Endodermal cell (in vitro differentiated cells): Measurements from ENCODE around the gene REV3L. TPM values are rescaled to one million over a fixed set of nuclear protein-coding genes. Genes with fewer than 3 reads are reported as not detected.

ENCODE experiments used
- DNase-seq: peaks from one replicate; pipeline ENCODE4 v3.0.0-alpha.2; 2017
- H3K27ac ChIP-seq: 2 replicates; pipeline ENCODE4 v1.5.1; 2013; ENCODE audit warnings: mild to moderate bottlenecking, low read depth, low read length, moderate library complexity
- H3K27me3 ChIP-seq: 2 replicates; pipeline ENCODE4 v1.6.1; 2013; ENCODE audit warnings: mild to moderate bottlenecking, low read length, moderate library complexity; ENCODE audit not compliant: insufficient read depth, control insufficient read depth, poor library complexity, severe bottlenecking
- H3K36me3 ChIP-seq: 2 replicates; pipeline ENCODE4 v1.7.0; 2013; ENCODE audit warnings: mild to moderate bottlenecking, low read length, moderate library complexity; ENCODE audit not compliant: control insufficient read depth, insufficient read depth
- H3K4me1 ChIP-seq: one replicate; pipeline ENCODE4 v1.7.0; 2013; ENCODE audit warnings: low read length; ENCODE audit not compliant: control insufficient read depth, insufficient read depth
- H3K4me3 ChIP-seq: 2 replicates; pipeline ENCODE4 v1.5.1; 2013; ENCODE audit warnings: mild to moderate bottlenecking, low read length, moderate library complexity
- H3K9ac ChIP-seq: 2 replicates; pipeline ENCODE4 v1.6.1; 2013; ENCODE audit warnings: mild to moderate bottlenecking, low read length, moderate library complexity; ENCODE audit not compliant: poor library complexity, severe bottlenecking; ENCODE audit errors: extremely low read depth
- H3K9me3 ChIP-seq: 2 replicates; pipeline ENCODE4 v1.6.1; 2013; ENCODE audit warnings: mild to moderate bottlenecking, low read length, moderate library complexity; ENCODE audit not compliant: control insufficient read depth
- H3K27ac Mint-ChIP-seq: 2 replicates; pipeline ENCODE4 v1.8.0; 2020; ENCODE audit warnings: mixed read lengths
- H3K27me3 Mint-ChIP-seq: 2 replicates; pipeline ENCODE4 v1.8.0; 2021; ENCODE audit warnings: mild to moderate bottlenecking, mixed read lengths; ENCODE audit not compliant: insufficient read depth
- H3K36me3 Mint-ChIP-seq: 2 replicates; pipeline ENCODE4 v1.8.0; 2020; ENCODE audit warnings: low read depth, mixed read lengths
- H3K4me1 Mint-ChIP-seq: 2 replicates; pipeline ENCODE4 v1.8.0; 2020; ENCODE audit warnings: mixed read lengths
- H3K4me3 Mint-ChIP-seq: 2 replicates; pipeline ENCODE4 v1.8.0; 2020; ENCODE audit warnings: mild to moderate bottlenecking, moderate library complexity, mixed read lengths
- H3K9me3 Mint-ChIP-seq: 2 replicates; pipeline ENCODE4 v1.8.0; 2020; ENCODE audit warnings: mild to moderate bottlenecking, mixed read lengths
- CTCF ChIP-seq: fragments of 200-600 bp; sonication (generic); conservative IDR thresholded peaks from 2 replicates; pipeline ENCODE4 v1.5.0; 2021; ENCODE audit warnings: antibody characterized with exemption, mild to moderate bottlenecking
- WGBS, 2 experiments: methylation state at CpG; one replicate each; pipeline versions ENCODE4 v1.1.5 to v1.1.7; 2013; ENCODE audit warnings: missing lambda C conversion rate in 2 of 2, mixed read lengths in 1 of 2; ENCODE audit not compliant: insufficient coverage in 1 of 2, insufficient read length in 1 of 2; 5-methylcytosine and 5-hydroxymethylcytosine counted together
- total RNA-seq, 2 donors: library from RNA; stranded (reverse); fragmentation: NEBNext Ultra II Directional in 1 of 2; extraction: Animal tissue kit (Norgen Biotek cat#: 25700) in 1 of 2; gene quantifications; 2 replicates in 1 of 2; 3 replicates in 1 of 2; pipeline ENCODE4 v1.2.1, GENCODE V29; 2021

REV3L gene
- total RNA-seq, 2 donors from 2014 or later = 19.2 to 28.1 TPM

DNA sequence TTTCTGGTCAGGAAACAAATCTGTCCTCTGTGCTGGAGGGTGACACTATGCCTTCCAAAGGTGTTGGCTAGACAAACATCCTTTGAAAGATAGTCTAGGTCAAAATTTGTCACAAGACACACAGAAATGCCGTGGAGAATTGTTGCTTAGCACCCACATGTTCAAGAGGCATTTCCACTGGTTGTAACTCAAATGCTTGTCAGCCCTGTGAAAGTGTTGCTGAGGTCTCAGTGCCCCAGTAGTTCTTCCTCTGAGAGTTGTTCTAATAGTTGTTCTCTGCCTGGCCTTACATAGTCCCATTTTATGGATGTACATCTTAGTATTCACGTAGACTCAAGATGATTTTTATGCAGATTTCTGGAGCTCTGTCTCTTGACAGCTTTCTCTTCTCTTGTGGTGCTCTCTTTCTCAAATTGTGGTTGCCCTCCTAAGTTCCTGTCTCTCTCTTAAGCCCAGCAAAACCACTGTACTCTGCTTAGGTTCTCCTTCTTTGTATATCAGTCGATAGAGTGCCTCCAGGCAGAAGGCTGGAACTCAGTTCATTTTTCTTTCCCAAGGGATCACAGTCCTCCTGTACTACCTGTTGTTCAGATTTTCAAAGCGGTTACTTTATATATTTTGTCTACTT, 39.5 kb upstream of the REV3L start:
- H3K27ac ChIP-seq = no peak overlapping the region
- no peaks in the 10 kb centered on the region for H3K27me3 Mint-ChIP-seq

DNA sequence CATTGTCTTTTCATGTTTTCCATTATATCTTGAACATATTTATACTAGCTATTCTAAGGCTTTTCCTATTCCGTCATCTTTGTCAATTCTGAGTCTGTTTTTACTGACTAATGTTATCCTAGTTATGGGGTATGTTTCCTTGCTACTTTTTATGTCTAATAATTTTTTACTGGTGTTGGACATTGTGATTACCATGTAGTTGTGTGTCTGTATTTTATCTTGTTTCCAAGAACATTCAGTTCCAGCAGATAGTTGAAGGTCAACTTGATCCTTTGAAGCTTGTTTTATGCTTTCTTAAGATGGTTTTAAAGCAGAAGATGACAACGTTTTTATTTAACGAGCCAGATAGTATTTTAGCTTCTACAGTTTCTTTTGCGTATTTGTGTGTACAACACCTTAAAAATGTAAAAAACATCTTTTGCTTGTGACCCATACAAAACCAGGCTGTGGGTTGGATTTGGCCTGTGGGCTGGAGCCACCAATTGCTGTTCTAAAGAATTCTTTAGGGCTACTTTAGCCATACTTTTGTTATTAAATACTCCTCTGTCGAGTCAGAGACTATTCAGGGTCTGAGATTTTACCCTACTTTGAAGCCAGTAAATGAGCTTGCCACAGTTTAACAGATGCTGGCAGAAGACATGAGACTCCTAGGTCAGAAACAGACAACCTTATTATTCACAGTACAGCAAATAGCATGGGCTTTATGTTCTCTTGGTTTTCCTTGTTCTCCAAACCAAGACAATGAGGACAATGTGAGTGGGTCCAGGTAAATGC, 38.7 kb upstream of the REV3L start:
- H3K27me3 ChIP-seq = no peaks in the 10 kb centered on the region
- Mint-ChIP-seq H3K27ac (no peak overlapping the region), H3K9me3 (no peaks in the 10 kb centered on the region), H3K4me1 (peaks cover 19% of the 10 kb centered on the region), H3K36me3 (no peaks in the 10 kb centered on the region), H3K27me3 (no peaks in the 10 kb centered on the region), H3K4me3 (no peak overlapping the region)
- no peak overlapping the region for H3K27ac ChIP-seq
- peaks cover 6% of the 10 kb centered on the region for H3K9me3 ChIP-seq
- no peak overlapping the region for H3K9ac ChIP-seq
- TF ChIP-seq CTCF = no peak
- H3K4me3 ChIP-seq = no peak overlapping the region
- H3K4me1 ChIP-seq = peaks cover 4% of the 10 kb centered on the region
- no peaks in the 10 kb centered on the region for H3K36me3 ChIP-seq
- DNase-seq = no peak
- WGBS, 2 experiments = 97 to 98% methylated on average over 3 to 5 of the region's 5 CpGs

More for the DNA sequence above, 39.5 kb upstream of the REV3L start:
- Histone ChIP-seq H3K9ac (no peak overlapping the region), H3K4me3 (no peak overlapping the region), H3K9me3 (peaks cover 6% of the 10 kb centered on the region), H3K36me3 (no peaks in the 10 kb centered on the region), H3K27me3 (no peaks in the 10 kb centered on the region), H3K4me1 (peaks cover 4% of the 10 kb centered on the region)
- 93 to 94% methylated on average over 3 of the region's 4 CpGs for WGBS, 2 experiments
- Mint-ChIP-seq H3K9me3 (no peaks in the 10 kb centered on the region), H3K27ac (no peak overlapping the region), H3K36me3 (no peaks in the 10 kb centered on the region), H3K4me3 (no peak overlapping the region), H3K4me1 (peaks cover 19% of the 10 kb centered on the region)
- DNase-seq = no peak
- TF ChIP-seq CTCF = no peak

GRCh38 chr6:111520524-111520923, 37.5 kb upstream of the REV3L start:
- Mint-ChIP-seq H3K4me1 (peaks cover 19% of the 10 kb centered on the region), H3K9me3 (no peaks in the 10 kb centered on the region), H3K27ac (no peak overlapping the region), H3K4me3 (no peak overlapping the region), H3K36me3 (no peaks in the 10 kb centered on the region), H3K27me3 (no peaks in the 10 kb centered on the region)
- Histone ChIP-seq H3K9me3 (peaks cover 6% of the 10 kb centered on the region), H3K4me1 (peaks cover 4% of the 10 kb centered on the region), H3K36me3 (no peaks in the 10 kb centered on the region), H3K4me3 (no peak overlapping the region), H3K9ac (no peak overlapping the region), H3K27me3 (no peaks in the 10 kb centered on the region), H3K27ac (no peak overlapping the region)
- DNase-seq = no peak
- no peak for TF ChIP-seq CTCF
